Lung (tissue), 12 donors: ENCODE measurements around the gene MEDAG. TPM values are rescaled to one million over a fixed set of nuclear protein-coding genes. Genes with fewer than 3 reads are reported as not detected.

Experiments used
- ATAC-seq: fragments of 200-7000 bp; cut with Tn5 transposase; one replicate; pipeline ENCODE4 v1.9.1; 2020; ENCODE audit warnings: moderate number of reproducible peaks; ENCODE audit not compliant: insufficient read depth, low FRiP score
- DNase-seq, 3 donors: peaks; one replicate each; pipeline ENCODE4 v3.0.0-alpha.2; 2013 to 2017
- H3K27ac ChIP-seq, 2 donors: one replicate each; pipeline ENCODE4 v1.5.1; 2013; ENCODE audit warnings: mild to moderate bottlenecking in 2 of 2, moderate library complexity in 2 of 2, control low read depth in 1 of 2, inconsistent platforms in 1 of 2, low read depth in 1 of 2, low read length in 1 of 2
- H3K27me3 ChIP-seq, 3 donors: one replicate each; pipeline ENCODE4 v1.5.1; 2013; ENCODE audit warnings: low read length in 2 of 3; ENCODE audit not compliant: control insufficient read depth in 3 of 3, insufficient read depth in 3 of 3
- H3K36me3 ChIP-seq, 4 donors: one replicate each; pipeline ENCODE4 v1.5.1; 2013; ENCODE audit warnings: low read length in 4 of 4, mild to moderate bottlenecking in 1 of 4, moderate library complexity in 1 of 4; ENCODE audit not compliant: control insufficient read depth in 4 of 4, insufficient read depth in 4 of 4
- H3K4me1 ChIP-seq, 5 donors: one replicate each; pipeline ENCODE4 v1.5.1; 2013; ENCODE audit warnings: low read length in 5 of 5, mild to moderate bottlenecking in 2 of 5, moderate library complexity in 1 of 5; ENCODE audit not compliant: control insufficient read depth in 5 of 5, insufficient read depth in 5 of 5
- H3K4me3 ChIP-seq: one replicate; pipeline ENCODE4 v1.5.1; 2013; ENCODE audit warnings: mild to moderate bottlenecking, control low read depth, moderate library complexity
- H3K9ac ChIP-seq, 2 donors: one replicate each; pipeline ENCODE4 v1.5.1; 2013; ENCODE audit warnings: low read length in 2 of 2, control low read depth in 1 of 2; ENCODE audit not compliant: insufficient read depth in 1 of 2
- H3K9me3 ChIP-seq, 4 donors: one replicate each; pipeline ENCODE4 v1.5.1; 2013; ENCODE audit warnings: low read length in 3 of 4, mild to moderate bottlenecking in 1 of 4, moderate library complexity in 1 of 4; ENCODE audit not compliant: control insufficient read depth in 4 of 4, insufficient read depth in 3 of 4
- CTCF ChIP-seq: IDR thresholded peaks from 2 replicates; pipeline ENCODE4 v1.5.1; 2012; ENCODE audit warnings: mild to moderate bottlenecking; ENCODE audit errors: control extremely low read depth, extremely low read depth
- WGBS, 2 donors: extraction: QIAGEN DNeasy Blood & Tissue Kit; methylation state at CpG; one replicate each; pipeline ENCODE4 v1.1.7; 2013; 5-methylcytosine and 5-hydroxymethylcytosine counted together
- polyA plus RNA-seq, 2 donors: library from polyadenylated mRNA; stranded (reverse); fragments of 200-250 nt; gene quantifications; one replicate each; pipeline ENCODE4 v1.2.1, GENCODE V29; 2013
- total RNA-seq, 2 donors: library from RNA; depleted of rRNA in 1 of 2; stranded (reverse); fragments of >200 nt in 1 of 2; gene quantifications; one replicate each; pipeline ENCODE4 v1.2.1, GENCODE V29; 2014 to 2021
- donor health status: control.
- donor health status: control.
- donor health status: Bipolar disorder and iron deficiency.
- donor health status: healthy.
- donor health status: DM: yes; HTN: yes; CAD: no.

MEDAG gene
- total and polyA plus RNA-seq, 4 donors, result 0.97 to 14.4 (median 8.4) TPM

DNA sequence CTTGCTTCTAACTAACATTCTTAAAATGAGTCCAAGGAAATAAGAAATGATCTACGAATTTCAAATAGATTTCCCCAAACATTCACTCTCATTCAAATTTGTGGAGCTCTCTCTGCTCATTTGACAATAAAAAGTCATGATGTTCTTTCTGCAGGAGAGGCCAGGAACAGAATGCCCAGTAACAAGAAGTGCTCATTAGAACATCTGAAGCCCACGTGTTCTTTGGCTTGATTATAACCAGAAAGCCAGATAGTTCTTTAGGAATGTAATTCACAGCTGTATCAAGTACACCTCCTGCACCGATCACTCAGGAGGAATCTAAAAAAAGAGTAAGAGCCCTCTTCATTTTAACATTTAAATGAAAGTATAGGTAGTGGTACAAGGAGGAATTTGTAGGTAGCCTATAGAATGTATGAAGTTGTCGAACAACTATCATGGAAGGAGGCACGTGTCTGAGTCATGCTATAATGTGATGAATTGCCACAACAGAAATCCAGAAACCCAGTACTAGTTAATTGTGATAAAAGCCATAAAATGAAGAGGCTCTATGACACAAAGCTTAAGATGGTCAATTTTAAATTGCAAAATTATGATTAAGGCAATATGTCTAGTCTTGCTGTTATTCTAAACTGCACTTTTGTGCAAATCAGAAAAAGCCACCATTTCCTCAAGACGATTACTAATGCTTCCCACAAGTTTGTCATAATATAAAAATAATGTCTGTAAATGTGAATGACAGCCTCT is 12.8 kb downstream of the MEDAG start:
- Histone ChIP-seq H3K4me1 (no peaks in the 10 kb centered on the region), H3K27me3 (no peaks in the 10 kb centered on the region), H3K36me3 (no peaks in the 10 kb centered on the region), H3K27ac (no peak overlapping the region), H3K9ac (no peak overlapping the region), H3K9me3 (no peaks in the 10 kb centered on the region), H3K4me3 (no peak overlapping the region)
- WGBS, 2 donors, result 81 to 85% methylated on average over 6 of the region's 6 CpGs
- no peak for TF ChIP-seq CTCF
- ATAC-seq (no peak), DNase-seq (no peak)

- DNase-seq (no peak), ATAC-seq (no peak)
- Histone ChIP-seq H3K36me3 (no peaks in the 10 kb centered on the region), H3K4me1 (no peaks in the 10 kb centered on the region), H3K27me3 (no peaks in the 10 kb centered on the region), H3K9ac (no peak overlapping the region), H3K27ac (no peak overlapping the region), H3K4me3 (no peak overlapping the region), H3K9me3 (no peaks in the 10 kb centered on the region)
- WGBS, 2 donors, result 80 to 87% methylated on average over 5 of the region's 5 CpGs
- no peak for TF ChIP-seq CTCF
Measured at GRCh38 chr13:30920162-30920909, 14.3 kb downstream of the MEDAG start.

GRCh38 chr13:30923418-30923817 is 17.3 kb downstream of the MEDAG start:
- no peaks in the 10 kb centered on the region for H3K36me3 ChIP-seq
- no peak for ATAC-seq
- no peak for DNase-seq
- H3K4me1 ChIP-seq, result no peaks in the 10 kb centered on the region
- no peak overlapping the region for H3K4me3 ChIP-seq
- no peaks in the 10 kb centered on the region for H3K27me3 ChIP-seq
- H3K9me3 ChIP-seq, result no peaks in the 10 kb centered on the region
- no peak overlapping the region for H3K9ac ChIP-seq
- H3K27ac ChIP-seq, result no peak overlapping the region
- TF ChIP-seq CTCF, result no peak
- 94 to 98% methylated on average over 1 of the region's 1 CpG for WGBS, 2 donors
